Measurements from ENCODE around the gene CHRNA4.

DNA sequence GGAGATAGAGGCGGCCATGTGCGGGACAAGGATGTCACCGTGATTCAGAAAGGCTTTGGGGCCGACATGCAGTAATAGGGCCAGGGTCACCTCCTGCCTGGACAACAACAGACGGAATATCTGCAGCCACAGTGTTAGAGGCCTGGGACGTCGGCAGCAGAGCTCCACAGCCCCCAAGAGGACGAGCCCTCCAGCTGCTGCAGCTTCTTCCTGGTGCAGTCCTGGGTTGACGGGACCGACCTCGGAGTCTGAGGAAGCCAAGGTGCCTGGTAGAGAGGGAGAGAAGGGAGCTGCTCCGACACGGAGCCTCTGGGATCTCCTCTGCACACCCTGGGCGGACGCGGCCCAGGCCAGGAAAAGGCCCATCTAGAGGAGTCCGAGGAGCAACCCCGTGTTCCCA, 23.2 kb upstream of the CHRNA4 start:
- TF ChIP-seq EZH2 (IDR thresholded peaks at IDR 0.05; ENCODE audit: low read length, missing control alignments) = no peak
- TF ChIP-seq, protein P1, sequence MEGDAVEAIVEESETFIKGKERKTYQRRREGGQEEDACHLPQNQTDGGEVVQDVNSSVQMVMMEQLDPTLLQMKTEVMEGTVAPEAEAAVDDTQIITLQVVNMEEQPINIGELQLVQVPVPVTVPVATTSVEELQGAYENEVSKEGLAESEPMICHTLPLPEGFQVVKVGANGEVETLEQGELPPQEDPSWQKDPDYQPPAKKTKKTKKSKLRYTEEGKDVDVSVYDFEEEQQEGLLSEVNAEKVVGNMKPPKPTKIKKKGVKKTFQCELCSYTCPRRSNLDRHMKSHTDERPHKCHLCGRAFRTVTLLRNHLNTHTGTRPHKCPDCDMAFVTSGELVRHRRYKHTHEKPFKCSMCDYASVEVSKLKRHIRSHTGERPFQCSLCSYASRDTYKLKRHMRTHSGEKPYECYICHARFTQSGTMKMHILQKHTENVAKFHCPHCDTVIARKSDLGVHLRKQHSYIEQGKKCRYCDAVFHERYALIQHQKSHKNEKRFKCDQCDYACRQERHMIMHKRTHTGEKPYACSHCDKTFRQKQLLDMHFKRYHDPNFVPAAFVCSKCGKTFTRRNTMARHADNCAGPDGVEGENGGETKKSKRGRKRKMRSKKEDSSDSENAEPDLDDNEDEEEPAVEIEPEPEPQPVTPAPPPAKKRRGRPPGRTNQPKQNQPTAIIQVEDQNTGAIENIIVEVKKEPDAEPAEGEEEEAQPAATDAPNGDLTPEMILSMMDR (conservative IDR thresholded peaks at IDR 0.05 in 1 of 2, IDR thresholded peaks at IDR 0.05 in 1 of 2; ENCODE audit: low read depth in 1 of 2, low read length in 2 of 2) = no peak

All from fibroblast of lung (primary cell).